ENCODE measurements around the gene USP25. TPM values are rescaled to one million over a fixed set of nuclear protein-coding genes. Genes with fewer than 3 reads are reported as not detected.

USP25 gene
- total and polyA plus RNA-seq, 2 experiments from 2014 or later, result 18.7 to 59.5 TPM

- no peak overlapping the region for H3K4me3 ChIP-seq
- H3K9me2 ChIP-seq (replicated peaks; ENCODE audit: insufficient read depth), result no peaks in the 10 kb centered on the region
- no peak overlapping the region for H3K27ac ChIP-seq
- H3K79me2 ChIP-seq, result peaks cover 33% of the 10 kb centered on the region
- H3K9me3 ChIP-seq (ENCODE audit: low read depth), result no peaks in the 10 kb centered on the region
- no peaks in the 10 kb centered on the region for H3K4me1 ChIP-seq (ENCODE audit: insufficient read depth)
- H3K36me3 ChIP-seq (replicated peaks; ENCODE audit: insufficient read depth, low read depth), result no peaks in the 10 kb centered on the region
- no peak overlapping the region for H3K4me2 ChIP-seq
- no peaks in the 10 kb centered on the region for H3K27me3 ChIP-seq
- no peak for TF ChIP-seq EZH2 (IDR thresholded peaks at IDR 0.05; ENCODE audit: borderline replicate concordance)
- no peak for TF ChIP-seq EZH2phosphoT487 (IDR thresholded peaks at IDR 0.05; ENCODE audit: low read depth, severe bottlenecking, unreplicated experiment)
- TF ChIP-seq CTCF (IDR thresholded peaks at IDR 0.05; ENCODE audit: poor library complexity), result no peak
- DNase-seq (ENCODE audit: low spot score), result no peak
- no peak overlapping the region for H2AFZ ChIP-seq
- H4K20me1 ChIP-seq (ENCODE audit: insufficient read depth, poor library complexity, severe bottlenecking), result peaks cover 3% of the 10 kb centered on the region
These were observed 63.3 kb downstream of the USP25 start for GRCh38 chr21:15793109-15793508.

GRCh38 chr21:15793550-15794235 is 63.9 kb downstream of the USP25 start:
- Histone ChIP-seq H3K36me3 (replicated peaks; ENCODE audit: insufficient read depth, low read depth) (no peaks in the 10 kb centered on the region), H3K79me2 (peaks cover 37% of the 10 kb centered on the region), H2AFZ (no peak overlapping the region), H3K4me3 (no peak overlapping the region), H3K27me3 (no peaks in the 10 kb centered on the region), H4K20me1 (ENCODE audit: insufficient read depth, poor library complexity, severe bottlenecking) (peaks cover 3% of the 10 kb centered on the region), H3K4me1 (ENCODE audit: insufficient read depth) (no peaks in the 10 kb centered on the region), H3K9me2 (replicated peaks; ENCODE audit: insufficient read depth) (no peaks in the 10 kb centered on the region), H3K4me2 (no peak overlapping the region), H3K27ac (no peak overlapping the region), H3K9me3 (ENCODE audit: low read depth) (no peaks in the 10 kb centered on the region)
- WGBS (ENCODE audit: low lambda C conversion rate, missing lambda C conversion rate), result 31% methylated on average over 1 of the region's 1 CpG
- TF ChIP-seq CTCF (IDR thresholded peaks at IDR 0.05; ENCODE audit: poor library complexity), result no peak
- TF ChIP-seq EZH2phosphoT487 (IDR thresholded peaks at IDR 0.05; ENCODE audit: low read depth, severe bottlenecking, unreplicated experiment), result no peak
- no peak for TF ChIP-seq EZH2 (IDR thresholded peaks at IDR 0.05; ENCODE audit: borderline replicate concordance)
- DNase-seq (ENCODE audit: low spot score), result no peak

GRCh38 chr21:15794277-15794912 is 64.6 kb downstream of the USP25 start:
- Histone ChIP-seq H3K4me3 (no peak overlapping the region), H3K9me2 (replicated peaks; ENCODE audit: insufficient read depth) (no peaks in the 10 kb centered on the region), H3K27ac (no peak overlapping the region), H3K79me2 (peaks cover 42% of the 10 kb centered on the region), H3K4me2 (no peak overlapping the region), H3K9me3 (ENCODE audit: low read depth) (no peaks in the 10 kb centered on the region), H3K36me3 (replicated peaks; ENCODE audit: insufficient read depth, low read depth) (no peaks in the 10 kb centered on the region), H2AFZ (no peak overlapping the region), H4K20me1 (ENCODE audit: insufficient read depth, poor library complexity, severe bottlenecking) (peaks cover 3% of the 10 kb centered on the region), H3K27me3 (no peaks in the 10 kb centered on the region), H3K4me1 (ENCODE audit: insufficient read depth) (peaks cover 3% of the 10 kb centered on the region)
- WGBS (ENCODE audit: low lambda C conversion rate, missing lambda C conversion rate), result 95% methylated on average over 2 of the region's 2 CpGs
- DNase-seq (ENCODE audit: low spot score), result no peak
- TF ChIP-seq CTCF (IDR thresholded peaks at IDR 0.05; ENCODE audit: poor library complexity), result no peak
- TF ChIP-seq EZH2phosphoT487 (IDR thresholded peaks at IDR 0.05; ENCODE audit: low read depth, severe bottlenecking, unreplicated experiment), result no peak

Data from hepatocyte (in vitro differentiated cells).